Liver (tissue), 3 donors: Measurements from ENCODE around the gene UNC5A.

Experiments used
- EGR1 ChIP-seq, 2 donors: IDR thresholded peaks; 2 replicates each; pipeline ENCODE4 v1.6.1; 2016 to 2018; ENCODE audit warnings: antibody characterized with exemption in 2 of 2, low read depth in 2 of 2
- GABPA ChIP-seq, 2 donors: IDR thresholded peaks in 1 of 2; conservative IDR thresholded peaks in 1 of 2; 2 replicates each; pipeline ENCODE4 v1.6.1; 2016; ENCODE audit warnings: antibody characterized with exemption in 2 of 2, mild to moderate bottlenecking in 1 of 2, moderate library complexity in 1 of 2
- JUND ChIP-seq, 2 donors: IDR thresholded peaks; 2 replicates each; pipeline ENCODE4 v1.6.1; 2016; ENCODE audit warnings: antibody characterized with exemption in 2 of 2
- RAD21 ChIP-seq, 2 donors: IDR thresholded peaks; 2 replicates each; pipeline ENCODE4 v1.6.1; 2016; ENCODE audit warnings: antibody characterized with exemption in 2 of 2, mild to moderate bottlenecking in 2 of 2
- RXRA ChIP-seq, 2 donors: IDR thresholded peaks; 2 replicates each; pipeline ENCODE4 v1.6.1; 2017 to 2018; ENCODE audit warnings: antibody characterized with exemption in 2 of 2, mild to moderate bottlenecking in 1 of 2
- SP1 ChIP-seq: IDR thresholded peaks from 2 replicates; pipeline ENCODE4 v1.6.1; 2018; ENCODE audit warnings: antibody characterized with exemption, mild to moderate bottlenecking
- TAF1 ChIP-seq: conservative IDR thresholded peaks from 2 replicates; pipeline ENCODE4 v1.6.1; 2016; ENCODE audit warnings: antibody characterized with exemption, mild to moderate bottlenecking
- TF ChIP-seq, protein P1 (sequence below): fragments of 150-350 bp; IDR thresholded peaks from 2 replicates; pipeline ENCODE4 v1.5.1; 2017; ENCODE audit warnings: improper control_type of control experiment, low read depth, low read length; ENCODE audit not compliant: missing input control
- TF ChIP-seq, protein P2 (sequence below): IDR thresholded peaks from 2 replicates; pipeline ENCODE4 v1.6.1; 2016; ENCODE audit warnings: antibody characterized with exemption, mild to moderate bottlenecking
- TF ChIP-seq, protein P3 (sequence below): IDR thresholded peaks from 2 replicates; pipeline ENCODE4 v1.6.1; 2016; ENCODE audit warnings: antibody characterized with exemption
- TF ChIP-seq, protein P4 (sequence below): IDR thresholded peaks from 2 replicates; pipeline ENCODE4 v1.6.1; 2016; ENCODE audit warnings: antibody characterized with exemption
- TF ChIP-seq, protein P5 (sequence below): IDR thresholded peaks from 2 replicates; pipeline ENCODE4 v1.6.1; 2016; ENCODE audit warnings: antibody characterized with exemption
- donor health status: healthy.
- donor health status: healthy.

DNA sequence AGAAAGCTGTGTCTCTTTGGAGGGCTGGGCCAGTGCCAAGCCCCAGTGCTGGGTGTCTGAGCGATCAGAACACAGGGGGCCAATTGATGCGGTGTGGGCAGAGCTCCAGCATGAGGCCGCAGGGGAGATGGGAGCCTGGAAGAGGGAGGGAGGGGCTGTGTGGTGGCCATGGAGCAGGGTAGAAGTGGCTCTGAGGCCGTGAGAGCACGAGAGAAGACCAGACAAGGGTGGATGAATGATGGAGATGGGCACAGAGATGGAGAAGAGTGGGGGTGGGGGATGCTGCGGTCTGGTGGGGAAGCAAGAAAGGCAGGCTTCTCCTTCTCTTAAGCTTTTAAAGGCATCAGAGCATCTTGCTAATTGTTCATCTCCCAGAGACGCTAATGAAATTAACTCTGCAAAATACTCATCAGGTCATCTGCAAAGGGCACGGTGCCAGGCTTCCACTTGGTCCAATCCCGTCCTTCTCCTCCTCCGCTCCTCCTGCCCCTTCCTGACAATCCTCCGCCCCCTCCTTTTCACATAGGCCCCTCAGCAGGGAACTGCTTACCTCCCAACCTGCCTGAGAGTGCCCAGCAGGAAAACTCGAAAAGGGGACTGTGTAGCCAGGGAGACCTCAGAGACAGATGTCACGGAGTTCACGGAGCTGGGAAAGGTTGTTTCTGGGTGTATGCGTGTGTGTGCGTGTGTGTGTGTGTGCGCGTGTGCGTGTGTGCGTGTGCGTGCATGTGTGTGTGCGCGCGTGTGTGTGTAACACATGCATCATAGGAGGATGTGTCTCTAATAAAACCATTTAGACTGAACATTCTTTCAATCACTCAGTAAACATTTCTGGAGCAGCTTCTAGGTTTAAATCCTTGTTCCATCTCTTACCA, 7.1 kb upstream of the UNC5A start:
- TF ChIP-seq RAD21 (IDR thresholded peaks at IDR 0.05) (no peak), SP1 (no peak), TAF1 (no peak), JUND (IDR thresholded peaks at IDR 0.05) (no peak), RXRA (IDR thresholded peaks at IDR 0.05) (no peak), EGR1 (IDR thresholded peaks at IDR 0.05; ENCODE audit: low read depth in 2 of 2) (no peak), GABPA (IDR thresholded peaks at IDR 0.05 in 1 of 2, conservative IDR thresholded peaks at IDR 0.05 in 1 of 2) (no peak)
- TF ChIP-seq, protein P1, sequence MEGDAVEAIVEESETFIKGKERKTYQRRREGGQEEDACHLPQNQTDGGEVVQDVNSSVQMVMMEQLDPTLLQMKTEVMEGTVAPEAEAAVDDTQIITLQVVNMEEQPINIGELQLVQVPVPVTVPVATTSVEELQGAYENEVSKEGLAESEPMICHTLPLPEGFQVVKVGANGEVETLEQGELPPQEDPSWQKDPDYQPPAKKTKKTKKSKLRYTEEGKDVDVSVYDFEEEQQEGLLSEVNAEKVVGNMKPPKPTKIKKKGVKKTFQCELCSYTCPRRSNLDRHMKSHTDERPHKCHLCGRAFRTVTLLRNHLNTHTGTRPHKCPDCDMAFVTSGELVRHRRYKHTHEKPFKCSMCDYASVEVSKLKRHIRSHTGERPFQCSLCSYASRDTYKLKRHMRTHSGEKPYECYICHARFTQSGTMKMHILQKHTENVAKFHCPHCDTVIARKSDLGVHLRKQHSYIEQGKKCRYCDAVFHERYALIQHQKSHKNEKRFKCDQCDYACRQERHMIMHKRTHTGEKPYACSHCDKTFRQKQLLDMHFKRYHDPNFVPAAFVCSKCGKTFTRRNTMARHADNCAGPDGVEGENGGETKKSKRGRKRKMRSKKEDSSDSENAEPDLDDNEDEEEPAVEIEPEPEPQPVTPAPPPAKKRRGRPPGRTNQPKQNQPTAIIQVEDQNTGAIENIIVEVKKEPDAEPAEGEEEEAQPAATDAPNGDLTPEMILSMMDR: no peak
- TF ChIP-seq, protein P2, sequence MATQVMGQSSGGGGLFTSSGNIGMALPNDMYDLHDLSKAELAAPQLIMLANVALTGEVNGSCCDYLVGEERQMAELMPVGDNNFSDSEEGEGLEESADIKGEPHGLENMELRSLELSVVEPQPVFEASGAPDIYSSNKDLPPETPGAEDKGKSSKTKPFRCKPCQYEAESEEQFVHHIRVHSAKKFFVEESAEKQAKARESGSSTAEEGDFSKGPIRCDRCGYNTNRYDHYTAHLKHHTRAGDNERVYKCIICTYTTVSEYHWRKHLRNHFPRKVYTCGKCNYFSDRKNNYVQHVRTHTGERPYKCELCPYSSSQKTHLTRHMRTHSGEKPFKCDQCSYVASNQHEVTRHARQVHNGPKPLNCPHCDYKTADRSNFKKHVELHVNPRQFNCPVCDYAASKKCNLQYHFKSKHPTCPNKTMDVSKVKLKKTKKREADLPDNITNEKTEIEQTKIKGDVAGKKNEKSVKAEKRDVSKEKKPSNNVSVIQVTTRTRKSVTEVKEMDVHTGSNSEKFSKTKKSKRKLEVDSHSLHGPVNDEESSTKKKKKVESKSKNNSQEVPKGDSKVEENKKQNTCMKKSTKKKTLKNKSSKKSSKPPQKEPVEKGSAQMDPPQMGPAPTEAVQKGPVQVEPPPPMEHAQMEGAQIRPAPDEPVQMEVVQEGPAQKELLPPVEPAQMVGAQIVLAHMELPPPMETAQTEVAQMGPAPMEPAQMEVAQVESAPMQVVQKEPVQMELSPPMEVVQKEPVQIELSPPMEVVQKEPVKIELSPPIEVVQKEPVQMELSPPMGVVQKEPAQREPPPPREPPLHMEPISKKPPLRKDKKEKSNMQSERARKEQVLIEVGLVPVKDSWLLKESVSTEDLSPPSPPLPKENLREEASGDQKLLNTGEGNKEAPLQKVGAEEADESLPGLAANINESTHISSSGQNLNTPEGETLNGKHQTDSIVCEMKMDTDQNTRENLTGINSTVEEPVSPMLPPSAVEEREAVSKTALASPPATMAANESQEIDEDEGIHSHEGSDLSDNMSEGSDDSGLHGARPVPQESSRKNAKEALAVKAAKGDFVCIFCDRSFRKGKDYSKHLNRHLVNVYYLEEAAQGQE: no peak
- TF ChIP-seq, protein P3, sequence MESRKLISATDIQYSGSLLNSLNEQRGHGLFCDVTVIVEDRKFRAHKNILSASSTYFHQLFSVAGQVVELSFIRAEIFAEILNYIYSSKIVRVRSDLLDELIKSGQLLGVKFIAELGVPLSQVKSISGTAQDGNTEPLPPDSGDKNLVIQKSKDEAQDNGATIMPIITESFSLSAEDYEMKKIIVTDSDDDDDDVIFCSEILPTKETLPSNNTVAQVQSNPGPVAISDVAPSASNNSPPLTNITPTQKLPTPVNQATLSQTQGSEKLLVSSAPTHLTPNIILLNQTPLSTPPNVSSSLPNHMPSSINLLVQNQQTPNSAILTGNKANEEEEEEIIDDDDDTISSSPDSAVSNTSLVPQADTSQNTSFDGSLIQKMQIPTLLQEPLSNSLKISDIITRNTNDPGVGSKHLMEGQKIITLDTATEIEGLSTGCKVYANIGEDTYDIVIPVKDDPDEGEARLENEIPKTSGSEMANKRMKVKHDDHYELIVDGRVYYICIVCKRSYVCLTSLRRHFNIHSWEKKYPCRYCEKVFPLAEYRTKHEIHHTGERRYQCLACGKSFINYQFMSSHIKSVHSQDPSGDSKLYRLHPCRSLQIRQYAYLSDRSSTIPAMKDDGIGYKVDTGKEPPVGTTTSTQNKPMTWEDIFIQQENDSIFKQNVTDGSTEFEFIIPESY: no peak
- TF ChIP-seq, protein P4, sequence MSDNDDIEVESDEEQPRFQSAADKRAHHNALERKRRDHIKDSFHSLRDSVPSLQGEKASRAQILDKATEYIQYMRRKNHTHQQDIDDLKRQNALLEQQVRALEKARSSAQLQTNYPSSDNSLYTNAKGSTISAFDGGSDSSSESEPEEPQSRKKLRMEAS: no peak
- TF ChIP-seq, protein P5, sequence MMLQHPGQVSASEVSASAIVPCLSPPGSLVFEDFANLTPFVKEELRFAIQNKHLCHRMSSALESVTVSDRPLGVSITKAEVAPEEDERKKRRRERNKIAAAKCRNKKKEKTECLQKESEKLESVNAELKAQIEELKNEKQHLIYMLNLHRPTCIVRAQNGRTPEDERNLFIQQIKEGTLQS: no peak
